ENCODE results near the gene LRIT3.
A peak's percentile ranks its signal among the peaks of the same experiment; 100 is the strongest.

DNA sequence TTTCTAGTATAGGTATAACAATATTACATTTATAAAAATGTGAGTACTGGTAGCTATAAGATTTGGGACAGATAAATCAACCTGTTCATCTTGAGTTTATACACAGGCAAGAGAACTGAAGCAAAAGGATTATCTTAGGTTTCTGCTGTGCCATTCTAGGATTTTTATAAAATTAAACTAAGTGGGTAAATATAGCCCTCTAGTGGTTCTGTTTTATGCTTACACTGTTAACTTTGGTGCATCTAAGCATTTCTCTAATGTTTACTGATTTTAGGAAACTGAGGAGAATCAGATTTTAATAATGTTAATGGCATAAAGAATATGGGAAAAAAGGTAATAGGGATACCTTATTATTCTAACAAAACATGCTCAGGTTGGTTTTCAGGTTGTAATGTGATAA, 21.2 kb upstream of the LRIT3 start:
- TF ChIP-seq CTCF (IDR thresholded peaks at IDR 0.05; ENCODE audit: low read depth, low read length, missing input control) (peak; percentile 50), RAD21 (IDR thresholded peaks at IDR 0.05) (peak; percentile 77 to 83)

All from liver (tissue), 3 donors.